Heart right ventricle (tissue), 16 donors: ENCODE data around the gene SLC9A2. TPM values are rescaled to one million over a fixed set of nuclear protein-coding genes. Genes with fewer than 3 reads are reported as not detected.

Source experiments
- ATAC-seq, 8 donors: fragments of 200-7000 bp; cut with Tn5 transposase; one replicate each; pipeline ENCODE4 v1.9.1; 2020; ENCODE audit warnings: mild to moderate bottlenecking in 8 of 8, moderate library complexity in 8 of 8, moderate number of reproducible peaks in 1 of 8
- DNase-seq, 2 donors: peaks; one replicate each; pipeline ENCODE4 v3.0.0-alpha.2; 2020
- H3K27ac ChIP-seq, 10 donors: fragments of 200-600 bp; sonication (generic) in 2 of 10; one replicate each; pipeline versions ENCODE4 v1.5.0 to v1.8.0; 2020 to 2022; ENCODE audit warnings: mild to moderate bottlenecking in 3 of 10
- H3K27me3 ChIP-seq, 7 donors: fragments of 200-600 bp; one replicate each; pipeline ENCODE4 v1.8.0; 2021 to 2022; ENCODE audit warnings: mild to moderate bottlenecking in 2 of 7
- H3K36me3 ChIP-seq, 9 donors: fragments of 200-600 bp; sonication (generic) in 1 of 9; one replicate each; pipeline versions ENCODE4 v1.5.0 to v1.8.0; 2020 to 2022; ENCODE audit warnings: mild to moderate bottlenecking in 2 of 9
- H3K4me1 ChIP-seq, 9 donors: fragments of 200-600 bp; sonication (generic) in 1 of 9; one replicate each; pipeline versions ENCODE4 v1.5.0 to v1.8.0; 2020 to 2022; ENCODE audit warnings: mild to moderate bottlenecking in 4 of 9
- H3K4me3 ChIP-seq, 10 donors: fragments of 200-600 bp; sonication (generic) in 2 of 10; one replicate each; pipeline versions ENCODE4 v1.5.0 to v1.8.0; 2020 to 2022; ENCODE audit warnings: mild to moderate bottlenecking in 7 of 10, moderate library complexity in 2 of 10
- H3K9me3 ChIP-seq, 11 donors: fragments of 200-600 bp in 10 of 11; sonication (generic) in 2 of 11; one replicate each; pipeline versions ENCODE4 v1.5.0 to v1.8.0; 2013 to 2022; ENCODE audit warnings: mild to moderate bottlenecking in 2 of 11, control low read depth in 1 of 11, moderate library complexity in 1 of 11
- WGBS, 2 donors: extraction: QIAGEN DNeasy Blood & Tissue Kit; methylation state at CpG; one replicate each; pipeline ENCODE4 v1.1.7; 2013; ENCODE audit warnings: inconsistent platforms in 1 of 2; 5-methylcytosine and 5-hydroxymethylcytosine counted together
- intact Hi-C, 10 donors: fragments of 100-400 bp; cut with DNase I; formaldehyde crosslinking; loops; one replicate each; pipeline versions ENCODE4 v1.11.1 to v1.14.2; 2022
- polyA plus RNA-seq, 2 donors: library from polyadenylated mRNA; stranded (reverse); fragments of 200-250 nt; gene quantifications; one replicate each; pipeline ENCODE4 v1.2.3, GENCODE V29; 2013
- total RNA-seq, 10 donors: library from RNA; stranded (reverse); fragmentation: NEBNext Ultra II Directional in 3 of 10; extraction: Animal tissue kit (Norgen Biotek cat#: 25700) in 3 of 10; gene quantifications; one replicate each; pipeline versions ENCODE4 v1.2.1 to v1.2.4, GENCODE V29; 2021 to 2023
- TF ChIP-seq, protein P1 (sequence below), 9 donors: fragments of 200-600 bp; sonication (generic) in 2 of 9; IDR thresholded peaks; one replicate each; pipeline versions ENCODE4 v1.5.0 to v1.8.0; 2021 to 2022; ENCODE audit warnings: antibody characterized with exemption in 9 of 9, mild to moderate bottlenecking in 5 of 9, moderate library complexity in 1 of 9
- donor health status: Arrhythmogenic right ventricular cardiomyopathy.
- donor health status: ischemic (EF 13 %, LVEDD 7.1; RV severe dilation, severe dysfunction).
- donor health status: healthy with polysubstance abuse.
- donor health status: DM: no; HTN: yes; CAD: no.
- donor health status: DM: no; HTN: no; CAD: no.
- donor health status: ischemic (EF 25% LVEDD 6.9; RV normal size, moderate dysfunction).
- donor health status: ischemic (EF 25% LVEDD 5.7; RV mildly dilated, moderate dysfunction).
- donor health status: healthy.
- donor health status: DM: yes; HTN: yes; CAD: no.
- donor health status: Ischemic cardiomyopathy.
- donor health status: ischemic (EF 35%, LVEDD 5.7; RV mildly dilated, moderate dysfunction).
- donor health status: nonischemic (EF 11% LVEDD 7.7; RV severe dilation, severe dysfunction).
- donor health status: DM: yes; HTN: yes; CAD: no.
- donor health status: PGD.
- donor health status: ischemic (EF 29% LVEDD 5.4; RV normal size, mild dysfunction).
- donor health status: nonischemic (EF 23%, LVEDD 6.1; RV moderate dilation, normal function).

The SLC9A2 gene
- total and polyA plus RNA-seq, 12 donors = under 0.01 to 0.21 (median 0.17) TPM; not detected in 5

DNA sequence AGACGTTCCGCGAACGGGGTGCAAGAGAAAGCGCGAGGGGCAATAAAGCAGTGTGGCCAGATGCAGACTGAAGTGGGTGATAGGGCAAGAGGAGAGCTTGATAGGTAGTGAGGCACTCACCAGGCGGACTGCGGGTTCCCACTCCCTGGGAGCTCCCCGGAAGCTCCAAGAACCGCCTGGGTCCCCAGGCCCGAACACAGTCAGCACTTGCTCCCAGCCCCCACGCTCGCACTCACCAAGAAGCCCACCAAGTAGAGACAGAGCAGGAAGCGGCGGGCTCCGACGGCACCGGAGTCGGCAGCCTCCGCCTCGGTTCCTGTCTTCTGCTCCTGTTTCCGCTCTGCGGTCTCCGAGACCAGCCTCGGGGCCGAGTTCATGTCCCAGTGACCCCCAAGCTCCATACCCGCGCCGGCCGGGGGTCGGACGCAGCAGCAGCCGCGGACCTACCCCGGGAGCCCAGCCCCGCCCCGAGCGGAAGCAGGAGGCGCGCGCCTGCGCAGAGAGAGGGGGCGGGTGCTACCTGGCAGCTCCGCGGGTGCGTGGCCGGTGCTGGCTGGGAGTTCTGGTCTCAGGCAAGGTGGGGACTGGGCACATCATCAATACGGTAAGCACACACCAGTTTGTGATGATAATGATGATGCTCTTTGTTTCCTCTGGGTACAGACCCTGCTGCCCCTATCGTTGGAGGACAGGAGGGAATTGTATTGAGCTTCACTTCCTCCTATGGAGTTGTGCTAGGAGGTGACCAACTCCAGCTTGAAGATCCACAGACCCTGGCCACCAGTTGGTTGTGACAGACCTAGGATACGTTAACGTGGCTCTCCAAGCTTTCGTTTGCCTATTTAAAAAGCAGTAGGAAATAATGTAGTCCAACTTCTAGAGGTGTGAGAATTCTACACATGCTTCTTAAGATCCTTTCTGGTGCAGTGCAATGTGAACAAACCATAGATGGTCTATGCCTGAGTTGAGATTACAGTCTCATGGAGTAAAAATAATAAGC is 117.4 kb downstream of the SLC9A2 start:
- WGBS, 2 donors = 0 to 2% methylated on average over 52 of the region's 52 CpGs
- H3K9me3 ChIP-seq = no peaks in the 10 kb centered on the region
- TF ChIP-seq, protein P1, sequence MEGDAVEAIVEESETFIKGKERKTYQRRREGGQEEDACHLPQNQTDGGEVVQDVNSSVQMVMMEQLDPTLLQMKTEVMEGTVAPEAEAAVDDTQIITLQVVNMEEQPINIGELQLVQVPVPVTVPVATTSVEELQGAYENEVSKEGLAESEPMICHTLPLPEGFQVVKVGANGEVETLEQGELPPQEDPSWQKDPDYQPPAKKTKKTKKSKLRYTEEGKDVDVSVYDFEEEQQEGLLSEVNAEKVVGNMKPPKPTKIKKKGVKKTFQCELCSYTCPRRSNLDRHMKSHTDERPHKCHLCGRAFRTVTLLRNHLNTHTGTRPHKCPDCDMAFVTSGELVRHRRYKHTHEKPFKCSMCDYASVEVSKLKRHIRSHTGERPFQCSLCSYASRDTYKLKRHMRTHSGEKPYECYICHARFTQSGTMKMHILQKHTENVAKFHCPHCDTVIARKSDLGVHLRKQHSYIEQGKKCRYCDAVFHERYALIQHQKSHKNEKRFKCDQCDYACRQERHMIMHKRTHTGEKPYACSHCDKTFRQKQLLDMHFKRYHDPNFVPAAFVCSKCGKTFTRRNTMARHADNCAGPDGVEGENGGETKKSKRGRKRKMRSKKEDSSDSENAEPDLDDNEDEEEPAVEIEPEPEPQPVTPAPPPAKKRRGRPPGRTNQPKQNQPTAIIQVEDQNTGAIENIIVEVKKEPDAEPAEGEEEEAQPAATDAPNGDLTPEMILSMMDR (IDR thresholded peaks at IDR 0.05) = peak in 1 of 9 donors; percentile 8
- peak; percentile 96 to 99 (median 97) for ATAC-seq
- H3K27me3 ChIP-seq = no peaks in the 10 kb centered on the region
- intact Hi-C loops = no loop called here
- peak overlapping the region; percentile 76 to 99 (median 82) for H3K4me3 ChIP-seq
- H3K27ac ChIP-seq = peak overlapping the region in 9 of 10 donors; percentile 67 to 88 (median 77)
- DNase-seq = peak; percentile 76 to 88
- H3K36me3 ChIP-seq = peaks cover 0 to 6% (median 2%) of the 10 kb centered on the region in 9 donors
- H3K4me1 ChIP-seq = peaks cover 0 to 24% (median 13%) of the 10 kb centered on the region in 9 donors

DNA sequence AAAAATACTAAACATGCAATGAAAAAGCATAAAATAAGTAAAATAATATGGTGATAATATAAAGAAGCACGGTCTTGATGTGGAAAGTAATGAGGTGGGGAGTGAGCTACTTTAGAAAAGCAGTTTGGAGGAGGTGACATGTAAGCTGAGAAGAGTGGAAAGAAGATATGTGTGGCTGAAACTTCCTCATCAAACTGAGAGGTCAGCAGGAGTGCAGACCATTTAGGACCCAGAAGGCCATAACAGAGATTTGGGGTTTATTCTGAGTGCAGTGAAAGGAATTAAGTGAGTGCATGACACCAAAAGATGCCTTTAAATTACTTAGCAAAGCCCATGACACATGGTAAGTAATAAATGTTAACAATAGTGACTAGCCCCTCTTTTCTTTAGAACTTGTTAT is 118.1 kb downstream of the SLC9A2 start:
- Histone ChIP-seq H3K27me3 (no peaks in the 10 kb centered on the region), H3K9me3 (no peaks in the 10 kb centered on the region), H3K27ac (no peak overlapping the region), H3K36me3 (no peaks in the 10 kb centered on the region), H3K4me3 (peak overlapping the region in 9 of 10 donors; percentile 76 to 99 (median 84)), H3K4me1 (peaks cover 0 to 24% (median 13%) of the 10 kb centered on the region in 9 donors)
- intact Hi-C loops = no loop called here
- DNase-seq (no peak), ATAC-seq (no peak)
- WGBS, 2 donors = 90 to 92% methylated on average over 1 of the region's 1 CpG
- TF ChIP-seq, protein P1 (IDR thresholded peaks at IDR 0.05) = no peak

DNA sequence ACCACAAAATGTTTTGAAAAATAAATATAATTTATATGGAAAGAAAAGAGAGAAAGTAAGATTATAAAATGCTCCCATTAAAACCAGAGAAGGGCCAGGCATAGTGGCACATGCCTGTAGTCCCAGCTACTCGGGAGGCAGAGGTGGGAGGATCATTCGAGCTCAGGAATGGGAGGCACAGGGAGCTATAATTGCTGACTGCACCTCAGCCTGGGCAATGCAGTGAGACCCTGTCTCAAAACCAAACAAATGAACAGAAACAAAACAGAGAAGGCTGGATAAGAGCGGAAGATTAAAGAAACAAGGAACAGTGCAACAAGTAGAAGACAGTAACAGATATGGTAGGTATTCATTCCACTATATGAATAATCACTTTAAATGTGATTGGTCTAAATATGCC is 123.9 kb downstream of the SLC9A2 start:
- ATAC-seq = no peak
- WGBS, 2 donors = 85 to 93% methylated on average over 3 of the region's 3 CpGs
- TF ChIP-seq, protein P1 (IDR thresholded peaks at IDR 0.05) = no peak

DNA sequence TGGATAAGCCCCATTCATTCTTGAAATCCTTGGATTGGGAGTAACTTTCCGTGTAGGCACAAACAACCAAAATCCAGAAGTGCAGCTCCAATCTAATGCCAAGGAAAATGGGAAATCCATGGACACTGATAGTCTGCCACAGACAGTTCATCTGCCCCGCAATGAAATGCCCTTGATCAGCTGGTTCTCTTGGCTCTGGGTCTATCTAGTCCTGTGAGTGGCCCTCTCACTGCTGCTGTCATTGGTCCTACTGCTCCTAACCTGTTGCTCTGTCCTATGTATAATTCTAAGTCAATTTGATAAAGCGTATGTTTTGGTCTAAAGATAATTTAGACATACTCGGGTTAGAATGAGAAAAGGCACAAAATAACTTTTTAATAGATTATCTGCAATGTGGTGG is 128.8 kb downstream of the SLC9A2 start:
- H3K27me3 ChIP-seq = no peaks in the 10 kb centered on the region
- no peak overlapping the region for H3K4me3 ChIP-seq
- no peaks in the 10 kb centered on the region for H3K36me3 ChIP-seq
- peaks cover 0 to 6% (median 0%) of the 10 kb centered on the region in 9 donors for H3K4me1 ChIP-seq
- WGBS, 2 donors = 84 to 88% methylated on average over 4 of the region's 4 CpGs
- ATAC-seq (peak in 4 of 8 donors; percentile 52 to 77 (median 64)), DNase-seq (no peak)
- TF ChIP-seq, protein P1 (IDR thresholded peaks at IDR 0.05) = no peak
- H3K27ac ChIP-seq = no peak overlapping the region
- intact Hi-C loops = no loop called here
- peaks cover 0 to 8% (median 0%) of the 10 kb centered on the region in 11 donors for H3K9me3 ChIP-seq

More for the DNA sequence above, 123.9 kb downstream of the SLC9A2 start:
- intact Hi-C loops = no loop called here
- Histone ChIP-seq H3K27me3 (no peaks in the 10 kb centered on the region), H3K4me3 (no peak overlapping the region), H3K4me1 (peaks cover 0 to 5% (median 0%) of the 10 kb centered on the region in 9 donors), H3K27ac (no peak overlapping the region), H3K9me3 (peaks cover 0 to 8% (median 0%) of the 10 kb centered on the region in 11 donors), H3K36me3 (no peaks in the 10 kb centered on the region)
- no peak for DNase-seq
